ENCODE measurements around the gene PLCB2. TPM values are rescaled to one million over a fixed set of nuclear protein-coding genes. Genes with fewer than 3 reads are reported as not detected.

Gene PLCB2
- total and polyA plus RNA-seq, 2 donors (not counting 1 experiment from before 2014, with no cell fraction given), result 166 to 312 TPM

DNA sequence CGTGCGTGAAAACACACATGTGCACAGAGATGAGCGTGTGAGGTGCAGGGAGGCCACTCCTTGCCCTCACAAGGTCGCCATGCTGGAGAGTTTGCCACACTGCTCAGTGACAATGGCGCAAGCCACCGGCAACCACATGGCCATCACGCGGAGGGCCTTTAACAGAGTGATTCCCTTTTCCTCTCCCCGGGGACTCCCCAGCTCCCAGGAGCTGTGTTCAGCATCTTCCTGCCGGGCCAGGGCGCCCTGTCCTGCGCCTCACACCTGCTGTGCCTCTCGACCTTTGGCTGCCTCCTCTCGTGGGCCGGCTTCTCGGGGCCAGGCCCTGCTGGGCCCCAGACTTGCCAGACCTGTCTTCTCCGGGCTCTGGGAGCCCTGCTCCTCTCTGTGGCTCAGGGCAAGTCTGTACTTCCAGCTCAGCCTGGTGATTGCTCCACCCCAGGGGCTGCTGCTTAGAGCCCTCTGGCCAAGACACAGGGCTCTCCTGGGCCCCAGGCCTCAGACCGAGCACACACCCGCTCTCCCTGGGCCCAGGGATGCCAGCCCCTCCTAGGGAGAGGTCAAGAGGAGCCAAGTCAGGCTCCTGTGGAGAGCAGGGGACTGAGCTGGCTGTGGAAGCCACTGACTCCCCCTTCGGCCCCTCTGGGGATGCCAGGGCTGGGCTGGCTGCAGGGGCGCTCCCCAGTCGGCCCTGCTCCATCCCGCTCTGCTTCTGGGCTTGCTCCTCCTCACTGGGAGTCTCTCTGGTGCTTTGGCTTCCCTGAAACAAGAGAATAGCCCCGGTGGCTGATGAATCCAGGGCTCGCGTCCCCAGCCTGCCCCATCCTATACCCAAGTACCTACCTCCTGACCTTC is 27.4 kb upstream of the PLCB2 start:
- intact Hi-C loops (cut with micrococcal nuclease), result no loop called here
- ATAC-seq (ENCODE audit: low read depth), result no peak
- H3K4me1 ChIP-seq (ENCODE audit: control insufficient read depth in 2 of 2, insufficient read depth in 2 of 2, low read length in 2 of 2), result peaks cover 21 to 31% of the 10 kb centered on the region in 2 donors
- H3K27me3 ChIP-seq (replicated peaks in 1 of 4; ENCODE audit: control extremely low read depth in 1 of 4, control insufficient read depth in 3 of 4, insufficient read depth in 4 of 4, low read length in 3 of 4), result peaks cover 0 to 12% (median 0%) of the 10 kb centered on the region in 4 experiments
- H3K36me3 ChIP-seq (replicated peaks in 1 of 2; ENCODE audit: control extremely low read depth in 1 of 2, control insufficient read depth in 1 of 2, extremely low read depth in 1 of 2, insufficient read depth in 2 of 2, low read length in 1 of 2), result no peaks in the 10 kb centered on the region
- Mint-ChIP-seq H3K4me3 (no peak overlapping the region), H3K4me1 (peaks cover 28% of the 10 kb centered on the region), H3K27ac (no peak overlapping the region), H3K27me3 (peaks cover 4% of the 10 kb centered on the region), H3K9me3 (ENCODE audit: insufficient read depth) (no peaks in the 10 kb centered on the region)
- no peak overlapping the region for H2AFZ ChIP-seq (ENCODE audit: insufficient read depth, low read depth, low read length, poor library complexity, severe bottlenecking)
- no peak for DNase-seq
- H4K20me1 ChIP-seq (ENCODE audit: control insufficient read depth, insufficient read depth, low read length, poor library complexity, severe bottlenecking), result no peaks in the 10 kb centered on the region
- H3K4me3 ChIP-seq (ENCODE audit: control extremely low read depth in 1 of 5, extremely low read depth in 1 of 5, insufficient read depth in 1 of 5, low read depth in 2 of 5, low read length in 4 of 5), result no peak overlapping the region
- WGBS (ENCODE audit: insufficient coverage), result 66% methylated on average over 22 of the region's 26 CpGs
- TF ChIP-seq, protein P1, sequence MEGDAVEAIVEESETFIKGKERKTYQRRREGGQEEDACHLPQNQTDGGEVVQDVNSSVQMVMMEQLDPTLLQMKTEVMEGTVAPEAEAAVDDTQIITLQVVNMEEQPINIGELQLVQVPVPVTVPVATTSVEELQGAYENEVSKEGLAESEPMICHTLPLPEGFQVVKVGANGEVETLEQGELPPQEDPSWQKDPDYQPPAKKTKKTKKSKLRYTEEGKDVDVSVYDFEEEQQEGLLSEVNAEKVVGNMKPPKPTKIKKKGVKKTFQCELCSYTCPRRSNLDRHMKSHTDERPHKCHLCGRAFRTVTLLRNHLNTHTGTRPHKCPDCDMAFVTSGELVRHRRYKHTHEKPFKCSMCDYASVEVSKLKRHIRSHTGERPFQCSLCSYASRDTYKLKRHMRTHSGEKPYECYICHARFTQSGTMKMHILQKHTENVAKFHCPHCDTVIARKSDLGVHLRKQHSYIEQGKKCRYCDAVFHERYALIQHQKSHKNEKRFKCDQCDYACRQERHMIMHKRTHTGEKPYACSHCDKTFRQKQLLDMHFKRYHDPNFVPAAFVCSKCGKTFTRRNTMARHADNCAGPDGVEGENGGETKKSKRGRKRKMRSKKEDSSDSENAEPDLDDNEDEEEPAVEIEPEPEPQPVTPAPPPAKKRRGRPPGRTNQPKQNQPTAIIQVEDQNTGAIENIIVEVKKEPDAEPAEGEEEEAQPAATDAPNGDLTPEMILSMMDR (IDR thresholded peaks at IDR 0.05), result no peak
- TF ChIP-seq EZH2 (IDR thresholded peaks at IDR 0.05; ENCODE audit: borderline replicate concordance, insufficient read depth, low read depth, low read length, poor library complexity, severe bottlenecking), result no peak
- H3K9ac ChIP-seq (ENCODE audit: low read length), result no peak overlapping the region
- no peaks in the 10 kb centered on the region for H3K79me2 ChIP-seq (ENCODE audit: control insufficient read depth, insufficient read depth, low read length)
- H3K27ac ChIP-seq (ENCODE audit: low read length in 2 of 2), result no peak overlapping the region
- H3K9me3 ChIP-seq (ENCODE audit: control extremely low read depth in 1 of 3, control insufficient read depth in 2 of 3, insufficient read depth in 1 of 3, low read length in 2 of 3), result no peaks in the 10 kb centered on the region
- ChIA-PET POLR2A (interaction anchor here (1.7 kb wide), 1 partner anchor 27 kb away, joined by 6 read pairs; the partner anchor contains the start of gene PLCB2), CTCF (interaction anchor here (1.1 to 15.0 kb wide), 10 partner anchors 8 to 118 kb away, joined by 4 to 382 read pairs (median 84); partner anchors contain the start of genes ANKRD63, DISP2, INAFM2 and PLCB2)
- no peak overlapping the region for H3K4me2 ChIP-seq (replicated peaks; ENCODE audit: low read depth, low read length, poor library complexity, severe bottlenecking)

DNA sequence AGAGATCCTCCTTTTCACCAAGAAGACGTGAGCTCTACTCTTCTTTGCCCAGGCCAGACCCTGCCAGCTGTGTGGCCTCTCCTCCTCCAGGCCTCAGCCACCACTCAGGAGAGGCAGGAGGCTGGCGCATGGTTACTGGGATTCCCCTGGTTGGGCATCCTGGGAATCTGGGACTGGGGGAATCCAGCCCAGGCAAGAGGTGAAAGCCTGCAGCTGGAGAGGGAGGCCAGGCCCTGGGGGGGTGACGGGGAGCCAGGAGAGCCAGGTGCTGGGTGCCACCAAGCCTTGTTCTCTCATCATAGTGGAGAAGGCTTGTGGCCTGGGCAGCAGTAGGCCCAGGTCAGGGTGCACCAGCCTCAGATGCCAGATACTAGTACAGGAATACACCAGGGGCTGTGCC is 26.8 kb upstream of the PLCB2 start:
- Mint-ChIP-seq H3K4me1 (peaks cover 28% of the 10 kb centered on the region), H3K27ac (no peak overlapping the region), H3K4me3 (no peak overlapping the region), H3K27me3 (peaks cover 4% of the 10 kb centered on the region), H3K9me3 (ENCODE audit: insufficient read depth) (no peaks in the 10 kb centered on the region)
- H3K79me2 ChIP-seq (ENCODE audit: control insufficient read depth, insufficient read depth, low read length), result no peaks in the 10 kb centered on the region
- intact Hi-C loops (cut with micrococcal nuclease), result no loop called here
- H4K20me1 ChIP-seq (ENCODE audit: control insufficient read depth, insufficient read depth, low read length, poor library complexity, severe bottlenecking), result no peaks in the 10 kb centered on the region
- peak overlapping the region; percentile 51 for H3K4me2 ChIP-seq (replicated peaks; ENCODE audit: low read depth, low read length, poor library complexity, severe bottlenecking)
- no peak for ATAC-seq (ENCODE audit: low read depth)
- ChIA-PET CTCF (interaction anchor here (1.1 to 12.2 kb wide), 6 partner anchors 7 to 58 kb away, joined by 3 to 382 read pairs (median 72); partner anchors contain the start of genes INAFM2 and PLCB2), POLR2A (interaction anchor here (1.2 to 1.7 kb wide), 2 partner anchors 26 to 55 kb away, joined by 3 to 6 read pairs; partner anchors contain the start of gene PLCB2)
- H3K36me3 ChIP-seq (replicated peaks in 1 of 2; ENCODE audit: control extremely low read depth in 1 of 2, control insufficient read depth in 1 of 2, extremely low read depth in 1 of 2, insufficient read depth in 2 of 2, low read length in 1 of 2), result no peaks in the 10 kb centered on the region
- peaks cover 21 to 31% of the 10 kb centered on the region in 2 donors for H3K4me1 ChIP-seq (ENCODE audit: control insufficient read depth in 2 of 2, insufficient read depth in 2 of 2, low read length in 2 of 2)
- H3K27ac ChIP-seq (ENCODE audit: low read length in 2 of 2), result no peak overlapping the region
- H3K9me3 ChIP-seq (ENCODE audit: control extremely low read depth in 1 of 3, control insufficient read depth in 2 of 3, insufficient read depth in 1 of 3, low read length in 2 of 3), result no peaks in the 10 kb centered on the region
- WGBS (ENCODE audit: insufficient coverage), result 64% methylated on average over 2 of the region's 3 CpGs
- H3K4me3 ChIP-seq (ENCODE audit: control extremely low read depth in 1 of 5, extremely low read depth in 1 of 5, insufficient read depth in 1 of 5, low read depth in 2 of 5, low read length in 4 of 5), result no peak overlapping the region
- no peak for TF ChIP-seq EZH2 (IDR thresholded peaks at IDR 0.05; ENCODE audit: borderline replicate concordance, insufficient read depth, low read depth, low read length, poor library complexity, severe bottlenecking)
- TF ChIP-seq, protein P1 (IDR thresholded peaks at IDR 0.05), result no peak
- DNase-seq, result no peak
- H2AFZ ChIP-seq (ENCODE audit: insufficient read depth, low read depth, low read length, poor library complexity, severe bottlenecking), result peak overlapping the region; percentile 56
- peaks cover 0 to 12% (median 0%) of the 10 kb centered on the region in 4 experiments for H3K27me3 ChIP-seq (replicated peaks in 1 of 4; ENCODE audit: control extremely low read depth in 1 of 4, control insufficient read depth in 3 of 4, insufficient read depth in 4 of 4, low read length in 3 of 4)
- H3K9ac ChIP-seq (ENCODE audit: low read length), result peak overlapping the region; percentile 1
